H1 (cell line): ENCODE results near the gene CD46. TPM values are rescaled to one million over a fixed set of nuclear protein-coding genes. Genes with fewer than 3 reads are reported as not detected.
"Not testable (repeated sequence)": the region's sequence is repeated elsewhere in the genome, so short reads cannot be mapped to it uniquely, and the experiment has no call there.

Experiments used
- CTCF ChIA-PET: fragments of 300-600 bp; sonication (Branson Sonifier 250); formaldehyde crosslinking; loops from one replicate; lab custom pipeline; 2021; ENCODE audit not compliant: partially characterized antibody; lab: Charles Lee
- POLR2A ChIA-PET: fragments of 300-600 bp; sonication (Branson Sonifier 250); formaldehyde crosslinking; loops from one replicate; lab custom pipeline; 2021; ENCODE audit warnings: inconsistent platforms; ENCODE audit not compliant: partially characterized antibody; lab: Charles Lee
- DNase-seq, 2 experiments: peaks; one replicate each; pipeline versions ENCODE4 v3.0.0 to v3.0.0-alpha.2; 2010 to 2022; ENCODE audit warnings: low spot score in 2 of 2, low read depth in 1 of 2, mixed read lengths in 1 of 2
- FAIRE-seq: peaks from 2 replicates; lab custom pipeline; 2011; peaks lifted over from hg19 to GRCh38; lab: Jason Lieb, UNC
- H2AFZ ChIP-seq: 2 replicates; pipeline ENCODE4 v1.8.1; 2012; ENCODE audit warnings: low read length, inconsistent platforms
- H2AK5ac ChIP-seq: 2 replicates; pipeline ENCODE4 v1.6.1; 2013; ENCODE audit warnings: low read depth, low read length
- H2BK120ac ChIP-seq: replicated peaks from 2 replicates; pipeline ENCODE3; 2013; ENCODE audit warnings: low read depth, low read length, inconsistent platforms
- H2BK12ac ChIP-seq: 2 replicates; pipeline ENCODE4 v1.6.1; 2013; ENCODE audit warnings: low read depth, low read length
- H2BK15ac ChIP-seq: 2 replicates; pipeline ENCODE4 v1.6.1; 2013; ENCODE audit warnings: low read length
- H2BK20ac ChIP-seq: 2 replicates; pipeline ENCODE4 v1.6.1; 2013; ENCODE audit warnings: low read length
- H2BK5ac ChIP-seq: 2 replicates; pipeline ENCODE4 v1.6.1; 2013; ENCODE audit warnings: low read depth, low read length
- H3K14ac ChIP-seq: 2 replicates; pipeline ENCODE4 v1.6.1; 2013; ENCODE audit warnings: inconsistent platforms; ENCODE audit not compliant: insufficient read length
- H3K18ac ChIP-seq: 2 replicates; pipeline ENCODE4 v1.6.1; 2013; ENCODE audit warnings: low read length; ENCODE audit errors: extremely low read depth
- H3K23ac ChIP-seq: 2 replicates; pipeline ENCODE4 v1.6.1; 2013; ENCODE audit warnings: inconsistent platforms; ENCODE audit not compliant: insufficient read length
- H3K23me2 ChIP-seq: 2 replicates; pipeline ENCODE4 v1.6.1; 2013; ENCODE audit warnings: low read depth, low read length
- H3K27ac ChIP-seq: 2 replicates; pipeline ENCODE4 v1.6.1; 2011; ENCODE audit warnings: low read depth, low read length, inconsistent platforms
- H3K27me3 ChIP-seq, 4 experiments: replicated peaks in 1 of 4; 1 replicate in 1 of 4; 2 replicates in 3 of 4; pipeline versions ENCODE4 v1.6.1 to v1.8.1; 2011 to 2013; ENCODE audit warnings: low read length in 3 of 4, mild to moderate bottlenecking in 3 of 4, inconsistent platforms in 2 of 4, mixed read lengths in 2 of 4, moderate library complexity in 1 of 4; ENCODE audit not compliant: control insufficient read depth in 3 of 4, insufficient read depth in 3 of 4; ENCODE audit errors: extremely low read depth in 1 of 4
- H3K36me3 ChIP-seq, 4 experiments: 2 replicates each; pipeline versions ENCODE4 v1.6.1 to v1.8.1; 2011 to 2013; ENCODE audit warnings: mild to moderate bottlenecking in 4 of 4, low read length in 3 of 4, moderate library complexity in 2 of 4, control low read depth in 1 of 4, inconsistent platforms in 1 of 4; ENCODE audit not compliant: insufficient read depth in 4 of 4, control insufficient read depth in 2 of 4
- H3K4ac ChIP-seq: replicated peaks from 2 replicates; pipeline ENCODE3; 2013; ENCODE audit warnings: low read length, low read depth, mixed read lengths, inconsistent platforms; ENCODE audit not compliant: insufficient read length
- H3K4me1 ChIP-seq, 4 experiments: replicated peaks in 1 of 4; 1 replicate in 1 of 4; 2 replicates in 3 of 4; pipeline versions ENCODE4 v1.6.1 to v1.8.1; 2011 to 2013; ENCODE audit warnings: low read length in 3 of 4, inconsistent platforms in 2 of 4, mixed read lengths in 1 of 4; ENCODE audit not compliant: insufficient read depth in 4 of 4, control insufficient read depth in 3 of 4
- H3K4me2 ChIP-seq, 2 experiments: 2 replicates each; pipeline versions ENCODE4 v1.6.1 to v1.8.1; 2011 to 2013; ENCODE audit warnings: low read depth in 2 of 2, low read length in 2 of 2, control low read depth in 1 of 2, inconsistent platforms in 1 of 2, mild to moderate bottlenecking in 1 of 2; ENCODE audit not compliant: insufficient read depth in 1 of 2
- H3K4me3 ChIP-seq, 4 experiments: fragments of 200-600, 300-600 bp in 1 of 4; sonication (generic), shearing (Covaris generic), sonication (Bioruptor Twin) in 1 of 4; 2 replicates each; pipeline versions ENCODE4 v1.5.1 to v1.8.1; 2011 to 2016; ENCODE audit warnings: low read length in 4 of 4, low read depth in 3 of 4, control low read depth in 2 of 4, inconsistent platforms in 2 of 4, mild to moderate bottlenecking in 2 of 4, mixed read lengths in 1 of 4, moderate library complexity in 1 of 4; ENCODE audit not compliant: insufficient read depth in 2 of 4; ENCODE audit errors: extremely low read depth in 1 of 4
- H3K56ac ChIP-seq: replicated peaks from 2 replicates; pipeline ENCODE3; 2013; ENCODE audit warnings: low read depth, mild to moderate bottlenecking, mixed read lengths, low read length, inconsistent platforms; ENCODE audit not compliant: insufficient read length
- H3K79me1 ChIP-seq: 2 replicates; pipeline ENCODE4 v1.6.1; 2013; ENCODE audit warnings: low read depth, low read length, control low read depth
- H3K79me2 ChIP-seq, 2 experiments: 2 replicates each; pipeline versions ENCODE4 v1.6.1 to v1.8.1; 2012 to 2013; ENCODE audit warnings: low read length in 2 of 2, mild to moderate bottlenecking in 2 of 2, inconsistent platforms in 1 of 2; ENCODE audit not compliant: insufficient read depth in 2 of 2, control insufficient read depth in 1 of 2
- H3K9ac ChIP-seq, 4 experiments: replicated peaks in 1 of 4; 1 replicate in 1 of 4; 2 replicates in 3 of 4; pipeline versions ENCODE4 v1.6.1 to v1.8.1; 2011 to 2013; ENCODE audit warnings: low read depth in 3 of 4, low read length in 3 of 4, control low read depth in 2 of 4, mild to moderate bottlenecking in 2 of 4, moderate library complexity in 2 of 4, inconsistent platforms in 1 of 4; ENCODE audit errors: extremely low read depth in 1 of 4
- H3K9me3 ChIP-seq, 2 experiments: 2 replicates each; pipeline versions ENCODE4 v1.6.1 to v1.8.1; 2012 to 2013; ENCODE audit warnings: mild to moderate bottlenecking in 2 of 2, moderate library complexity in 2 of 2, control low read depth in 1 of 2, inconsistent platforms in 1 of 2, low read depth in 1 of 2, low read length in 1 of 2, mixed read lengths in 1 of 2; ENCODE audit not compliant: insufficient read depth in 2 of 2
- H4K20me1 ChIP-seq, 2 experiments: replicated peaks in 1 of 2; 2 replicates each; pipeline versions ENCODE3 to v1.8.1; 2011 to 2013; ENCODE audit warnings: inconsistent platforms in 2 of 2, low read length in 2 of 2, mild to moderate bottlenecking in 1 of 2; ENCODE audit not compliant: insufficient read depth in 2 of 2, control insufficient read depth in 1 of 2
- H4K5ac ChIP-seq: 2 replicates; pipeline ENCODE4 v1.6.1; 2013; ENCODE audit warnings: low read length, low read depth, mixed read lengths, inconsistent platforms; ENCODE audit not compliant: insufficient read length
- H4K8ac ChIP-seq: 2 replicates; pipeline ENCODE4 v1.8.0; 2013; ENCODE audit warnings: mild to moderate bottlenecking, moderate library complexity, low read length, inconsistent platforms; ENCODE audit not compliant: insufficient read depth; ENCODE audit errors: extremely low read depth
- H4K91ac ChIP-seq: replicated peaks from 2 replicates; pipeline ENCODE3; 2013; ENCODE audit warnings: low read length, mixed read lengths, inconsistent platforms; ENCODE audit not compliant: insufficient read length
- whole genome bisulfite sequencing, 2 experiments: shearing (Covaris generic) in 1 of 2; methylation state at CpG; one replicate each; pipeline versions ENCODE4 v1.1.6 to v1.1.7; 2013 to 2015; ENCODE audit warnings: low lambda C conversion rate in 2 of 2, mixed read lengths in 2 of 2, inconsistent platforms in 1 of 2, low coverage in 1 of 2, missing lambda C conversion rate in 1 of 2; ENCODE audit not compliant: insufficient replicate concordance in 2 of 2, insufficient coverage in 1 of 2, insufficient read length in 1 of 2; ENCODE audit errors: extremely low coverage in 1 of 2, missing lambda C conversion rate in 1 of 2; 5-methylcytosine and 5-hydroxymethylcytosine counted together
- polyA plus RNA-seq, 7 experiments: library from polyadenylated mRNA; depleted of rRNA in 3 of 7; stranded (reverse) in 5 of 7; unstranded in 2 of 7; fragments of >200 nt in 5 of 7; fragments of 200-250 nt in 2 of 7; gene quantifications; 1 replicate in 5 of 7; 2 replicates in 1 of 7; 4 replicates in 1 of 7; pipeline versions ENCODE4 v1.2.1 to v1.2.3, GENCODE V29; 2011 to 2013; ENCODE audit warnings: missing spikeins in 2 of 7, mixed read lengths in 2 of 7
- total RNA-seq: library from RNA; stranded (reverse); fragmentation: NEBNext Ultra II Directional; extraction: Animal tissue kit (Norgen Biotek cat#: 25700); gene quantifications from 2 replicates; pipeline ENCODE4 v1.2.1, GENCODE V29; 2021

CD46 gene
- total and polyA plus RNA-seq, 2 of the 8 experiments (the other 6 are each of a cell fraction or from before 2014, with no cell fraction given) = 60.9 to 113 TPM

- H2AFZ ChIP-seq, H2AK5ac ChIP-seq, FAIRE-seq, H3K23me2 ChIP-seq, H3K27ac ChIP-seq, H3K36me3 ChIP-seq, H4K8ac ChIP-seq, H3K14ac ChIP-seq, H3K4me3 ChIP-seq, H2BK120ac ChIP-seq, H3K56ac ChIP-seq, H2BK12ac ChIP-seq, H3K4me2 ChIP-seq, H2BK5ac ChIP-seq, H4K20me1 ChIP-seq, H3K79me2 ChIP-seq, POLR2A ChIA-PET, H3K18ac ChIP-seq, H3K4me1 ChIP-seq, H4K5ac ChIP-seq, H3K23ac ChIP-seq, DNase-seq, H3K27me3 ChIP-seq, H3K79me1 ChIP-seq, H3K9ac ChIP-seq, CTCF ChIA-PET, H4K91ac ChIP-seq, H3K4ac ChIP-seq, H2BK15ac ChIP-seq: not testable (repeated sequence)
- Histone ChIP-seq H2BK20ac (peak overlapping the region; percentile 80; the same call in 1 of the 2 replicates), H3K9me3 (peaks cover 4 to 12% of the 10 kb centered on the region in 2 experiments; a peak in 3 of 4 replicates)
- WGBS, 2 experiments = 83% methylated on average over 8 of the region's 8 CpGs; no CpG with 5 or more reads in 1 of the 2 experiments
Measured at GRCh38 chr1:207737503-207738157, 14.2 kb upstream of the CD46 start.
